ENCODE data around the gene PFDN4. TPM values are rescaled to one million over a fixed set of nuclear protein-coding genes. Genes with fewer than 3 reads are reported as not detected.

The PFDN4 gene
- total and polyA plus RNA-seq, 2 of the 13 experiments (the other 11 are each of a cell fraction or from before 2014, with no cell fraction given) = 59.8 to 227 TPM

- TF ChIP-seq, protein P1, sequence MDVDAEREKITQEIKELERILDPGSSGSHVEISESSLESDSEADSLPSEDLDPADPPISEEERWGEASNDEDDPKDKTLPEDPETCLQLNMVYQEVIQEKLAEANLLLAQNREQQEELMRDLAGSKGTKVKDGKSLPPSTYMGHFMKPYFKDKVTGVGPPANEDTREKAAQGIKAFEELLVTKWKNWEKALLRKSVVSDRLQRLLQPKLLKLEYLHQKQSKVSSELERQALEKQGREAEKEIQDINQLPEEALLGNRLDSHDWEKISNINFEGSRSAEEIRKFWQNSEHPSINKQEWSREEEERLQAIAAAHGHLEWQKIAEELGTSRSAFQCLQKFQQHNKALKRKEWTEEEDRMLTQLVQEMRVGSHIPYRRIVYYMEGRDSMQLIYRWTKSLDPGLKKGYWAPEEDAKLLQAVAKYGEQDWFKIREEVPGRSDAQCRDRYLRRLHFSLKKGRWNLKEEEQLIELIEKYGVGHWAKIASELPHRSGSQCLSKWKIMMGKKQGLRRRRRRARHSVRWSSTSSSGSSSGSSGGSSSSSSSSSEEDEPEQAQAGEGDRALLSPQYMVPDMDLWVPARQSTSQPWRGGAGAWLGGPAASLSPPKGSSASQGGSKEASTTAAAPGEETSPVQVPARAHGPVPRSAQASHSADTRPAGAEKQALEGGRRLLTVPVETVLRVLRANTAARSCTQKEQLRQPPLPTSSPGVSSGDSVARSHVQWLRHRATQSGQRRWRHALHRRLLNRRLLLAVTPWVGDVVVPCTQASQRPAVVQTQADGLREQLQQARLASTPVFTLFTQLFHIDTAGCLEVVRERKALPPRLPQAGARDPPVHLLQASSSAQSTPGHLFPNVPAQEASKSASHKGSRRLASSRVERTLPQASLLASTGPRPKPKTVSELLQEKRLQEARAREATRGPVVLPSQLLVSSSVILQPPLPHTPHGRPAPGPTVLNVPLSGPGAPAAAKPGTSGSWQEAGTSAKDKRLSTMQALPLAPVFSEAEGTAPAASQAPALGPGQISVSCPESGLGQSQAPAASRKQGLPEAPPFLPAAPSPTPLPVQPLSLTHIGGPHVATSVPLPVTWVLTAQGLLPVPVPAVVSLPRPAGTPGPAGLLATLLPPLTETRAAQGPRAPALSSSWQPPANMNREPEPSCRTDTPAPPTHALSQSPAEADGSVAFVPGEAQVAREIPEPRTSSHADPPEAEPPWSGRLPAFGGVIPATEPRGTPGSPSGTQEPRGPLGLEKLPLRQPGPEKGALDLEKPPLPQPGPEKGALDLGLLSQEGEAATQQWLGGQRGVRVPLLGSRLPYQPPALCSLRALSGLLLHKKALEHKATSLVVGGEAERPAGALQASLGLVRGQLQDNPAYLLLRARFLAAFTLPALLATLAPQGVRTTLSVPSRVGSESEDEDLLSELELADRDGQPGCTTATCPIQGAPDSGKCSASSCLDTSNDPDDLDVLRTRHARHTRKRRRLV (CRISPR knock-in tag; IDR thresholded peaks at IDR 0.05) = no peak
- TF ChIP-seq, protein P2, sequence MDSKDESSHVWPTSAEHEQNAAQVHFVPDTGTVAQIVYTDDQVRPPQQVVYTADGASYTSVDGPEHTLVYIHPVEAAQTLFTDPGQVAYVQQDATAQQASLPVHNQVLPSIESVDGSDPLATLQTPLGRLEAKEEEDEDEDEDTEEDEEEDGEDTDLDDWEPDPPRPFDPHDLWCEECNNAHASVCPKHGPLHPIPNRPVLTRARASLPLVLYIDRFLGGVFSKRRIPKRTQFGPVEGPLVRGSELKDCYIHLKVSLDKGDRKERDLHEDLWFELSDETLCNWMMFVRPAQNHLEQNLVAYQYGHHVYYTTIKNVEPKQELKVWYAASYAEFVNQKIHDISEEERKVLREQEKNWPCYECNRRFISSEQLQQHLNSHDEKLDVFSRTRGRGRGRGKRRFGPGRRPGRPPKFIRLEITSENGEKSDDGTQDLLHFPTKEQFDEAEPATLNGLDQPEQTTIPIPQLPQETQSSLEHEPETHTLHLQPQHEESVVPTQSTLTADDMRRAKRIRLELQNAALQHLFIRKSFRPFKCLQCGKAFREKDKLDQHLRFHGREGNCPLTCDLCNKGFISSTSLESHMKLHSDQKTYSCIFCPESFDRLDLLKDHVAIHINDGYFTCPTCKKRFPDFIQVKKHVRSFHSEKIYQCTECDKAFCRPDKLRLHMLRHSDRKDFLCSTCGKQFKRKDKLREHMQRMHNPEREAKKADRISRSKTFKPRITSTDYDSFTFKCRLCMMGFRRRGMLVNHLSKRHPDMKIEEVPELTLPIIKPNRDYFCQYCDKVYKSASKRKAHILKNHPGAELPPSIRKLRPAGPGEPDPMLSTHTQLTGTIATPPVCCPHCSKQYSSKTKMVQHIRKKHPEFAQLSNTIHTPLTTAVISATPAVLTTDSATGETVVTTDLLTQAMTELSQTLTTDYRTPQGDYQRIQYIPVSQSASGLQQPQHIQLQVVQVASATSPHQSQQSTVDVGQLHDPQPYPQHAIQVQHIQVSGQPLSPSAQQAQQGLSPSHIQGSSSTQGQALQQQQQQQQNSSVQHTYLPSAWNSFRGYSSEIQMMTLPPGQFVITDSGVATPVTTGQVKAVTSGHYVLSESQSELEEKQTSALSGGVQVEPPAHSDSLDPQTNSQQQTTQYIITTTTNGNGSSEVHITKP (CRISPR knock-in tag; IDR thresholded peaks at IDR 0.05; ENCODE audit: low read depth) = peak; percentile 52; the same call in 1 of the 2 replicates
- TF ChIP-seq FOSL2 (CRISPR knock-in tag; IDR thresholded peaks at IDR 0.05) = peak; percentile 92
These were observed 59.7 kb downstream of the PFDN4 start (continued) for GRCh38 chr20:54267483-54268003.
